ENCODE measurements around the gene C7.
"Not testable (repeated sequence)": the region's sequence is repeated elsewhere in the genome, so short reads cannot be mapped to it uniquely, and the experiment has no call there.

The C7 gene

DNA sequence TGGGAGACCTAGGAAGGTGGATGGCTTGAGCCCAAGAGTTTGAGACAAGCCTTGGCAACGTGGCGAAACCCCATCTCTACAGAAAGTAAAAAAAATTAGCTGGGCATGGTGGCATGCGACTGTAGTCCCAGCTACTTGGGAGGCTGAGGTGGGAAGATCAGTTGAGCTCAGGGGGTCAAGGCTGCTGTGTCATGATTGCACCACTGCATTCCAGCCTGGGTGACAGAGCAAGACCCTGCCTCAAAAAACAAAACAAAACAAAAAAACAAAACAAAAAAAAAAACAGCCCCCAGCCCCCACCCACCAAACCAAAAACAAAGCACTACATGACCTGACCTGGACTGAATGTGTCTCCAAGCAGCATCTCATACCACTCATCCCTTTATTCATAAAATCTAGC, 33.3 kb upstream of the C7 start:
- TF ChIP-seq, protein P1, sequence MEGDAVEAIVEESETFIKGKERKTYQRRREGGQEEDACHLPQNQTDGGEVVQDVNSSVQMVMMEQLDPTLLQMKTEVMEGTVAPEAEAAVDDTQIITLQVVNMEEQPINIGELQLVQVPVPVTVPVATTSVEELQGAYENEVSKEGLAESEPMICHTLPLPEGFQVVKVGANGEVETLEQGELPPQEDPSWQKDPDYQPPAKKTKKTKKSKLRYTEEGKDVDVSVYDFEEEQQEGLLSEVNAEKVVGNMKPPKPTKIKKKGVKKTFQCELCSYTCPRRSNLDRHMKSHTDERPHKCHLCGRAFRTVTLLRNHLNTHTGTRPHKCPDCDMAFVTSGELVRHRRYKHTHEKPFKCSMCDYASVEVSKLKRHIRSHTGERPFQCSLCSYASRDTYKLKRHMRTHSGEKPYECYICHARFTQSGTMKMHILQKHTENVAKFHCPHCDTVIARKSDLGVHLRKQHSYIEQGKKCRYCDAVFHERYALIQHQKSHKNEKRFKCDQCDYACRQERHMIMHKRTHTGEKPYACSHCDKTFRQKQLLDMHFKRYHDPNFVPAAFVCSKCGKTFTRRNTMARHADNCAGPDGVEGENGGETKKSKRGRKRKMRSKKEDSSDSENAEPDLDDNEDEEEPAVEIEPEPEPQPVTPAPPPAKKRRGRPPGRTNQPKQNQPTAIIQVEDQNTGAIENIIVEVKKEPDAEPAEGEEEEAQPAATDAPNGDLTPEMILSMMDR (IDR thresholded peaks at IDR 0.05; ENCODE audit: low read depth, low read length): no peak
- DNase-seq (ENCODE audit: low read depth in 2 of 2): no peak
- no peak overlapping the region for H3K4me3 ChIP-seq (replicated peaks in 1 of 2; ENCODE audit: low read depth in 2 of 2, low read length in 2 of 2)

DNA sequence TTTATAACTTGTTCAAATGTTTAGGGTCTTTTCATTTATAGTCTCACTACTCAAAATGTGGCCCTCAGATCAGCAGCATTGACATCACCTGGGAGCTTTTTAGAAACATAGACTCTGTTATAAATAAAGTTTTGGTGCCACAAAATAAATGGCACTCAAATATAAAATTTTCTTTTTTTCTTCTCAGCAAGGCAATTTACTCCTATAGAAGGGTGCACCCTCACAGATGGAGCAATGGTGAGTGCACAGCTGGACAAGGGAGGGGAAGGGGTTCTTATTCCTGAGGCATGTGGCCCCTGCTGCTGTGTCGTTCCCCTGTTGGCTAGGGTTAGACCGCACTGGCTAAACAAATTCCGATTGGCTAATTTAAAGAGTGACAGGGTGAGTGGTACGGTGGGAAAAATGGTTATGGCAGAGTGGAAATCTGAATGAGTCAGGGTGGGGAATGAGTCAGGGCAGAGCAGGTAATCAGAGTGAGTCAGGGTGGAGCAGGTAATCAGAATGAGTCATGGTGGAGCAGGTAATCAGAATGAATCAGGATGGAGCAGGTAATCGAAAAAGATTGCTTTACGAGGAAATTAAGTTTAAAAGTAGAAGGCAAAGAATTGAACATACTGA, 31.8 kb upstream of the C7 start:
- no peak overlapping the region for H3K4me3 ChIP-seq (replicated peaks in 1 of 2; ENCODE audit: low read depth in 2 of 2, low read length in 2 of 2)
- TF ChIP-seq, protein P1 (IDR thresholded peaks at IDR 0.05; ENCODE audit: low read depth, low read length): no peak
- no peak for DNase-seq (ENCODE audit: low read depth in 2 of 2)

DNA sequence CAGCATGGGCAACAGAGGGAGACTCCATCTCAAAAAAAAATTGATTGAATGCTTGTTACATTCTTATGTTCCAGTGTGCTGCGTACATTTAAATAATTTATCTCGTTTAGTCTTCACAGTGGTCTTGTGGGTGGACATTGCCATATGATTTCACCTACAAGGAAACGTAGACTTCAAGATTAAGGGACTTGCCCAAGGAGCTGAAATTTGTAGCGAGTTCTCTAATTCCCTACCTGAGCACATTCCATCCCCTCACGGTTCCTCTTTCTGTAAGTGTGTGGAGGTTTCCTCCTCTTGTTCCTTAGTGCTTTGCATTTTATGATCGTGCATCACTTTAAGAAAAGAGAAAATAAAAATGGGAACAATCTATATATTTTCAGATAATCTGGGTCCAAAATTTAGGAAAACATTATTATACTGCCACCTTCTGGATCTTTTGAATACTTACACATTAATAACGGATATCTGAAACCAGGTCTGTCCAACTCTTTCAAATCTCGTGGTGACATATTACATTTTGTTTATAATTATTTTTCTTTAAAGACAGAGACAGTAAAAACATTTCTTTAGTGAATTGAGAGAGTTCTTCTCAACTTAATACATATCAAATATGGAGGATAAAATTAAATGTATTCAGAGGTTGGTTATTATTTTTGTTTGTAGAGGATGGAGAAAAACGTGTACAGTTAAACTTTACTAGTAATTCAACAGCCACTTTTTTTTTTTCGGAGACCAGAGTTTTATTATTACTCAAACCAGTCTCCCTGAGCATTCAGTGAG, 29.9 kb upstream of the C7 start:
- peak; percentile 48 to 60 for DNase-seq (ENCODE audit: low read depth in 2 of 2)
- H3K4me3 ChIP-seq (replicated peaks in 1 of 2; ENCODE audit: low read depth in 2 of 2, low read length in 2 of 2): no peak overlapping the region
- TF ChIP-seq, protein P1 (IDR thresholded peaks at IDR 0.05; ENCODE audit: low read depth, low read length): peak; percentile 16

DNA sequence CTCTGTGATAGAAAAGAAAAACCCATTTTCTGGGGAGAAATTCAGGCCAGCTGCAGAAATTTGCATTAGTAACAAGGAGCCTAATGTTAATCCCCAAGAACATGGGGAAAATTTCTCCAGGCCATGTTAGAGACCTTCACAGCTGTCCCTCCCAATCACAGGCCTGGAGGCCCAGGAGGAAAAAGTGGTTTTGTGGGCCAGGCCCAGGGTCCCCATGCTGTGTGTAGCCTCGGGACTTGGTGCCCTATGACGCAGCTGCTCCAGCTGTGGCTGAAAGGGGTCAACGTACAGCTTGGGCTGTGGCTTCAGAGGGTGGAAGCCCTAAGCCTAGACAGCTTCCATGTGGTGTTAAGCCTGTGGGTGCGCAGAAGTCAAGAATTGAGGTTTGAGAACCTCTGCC, 27.0 kb upstream of the C7 start:
- TF ChIP-seq, protein P1 (IDR thresholded peaks at IDR 0.05; ENCODE audit: low read depth, low read length): no peak
- no peak overlapping the region for H3K4me3 ChIP-seq (replicated peaks in 1 of 2; ENCODE audit: low read depth in 2 of 2, low read length in 2 of 2)
- DNase-seq (ENCODE audit: low read depth in 2 of 2): no peak

DNA sequence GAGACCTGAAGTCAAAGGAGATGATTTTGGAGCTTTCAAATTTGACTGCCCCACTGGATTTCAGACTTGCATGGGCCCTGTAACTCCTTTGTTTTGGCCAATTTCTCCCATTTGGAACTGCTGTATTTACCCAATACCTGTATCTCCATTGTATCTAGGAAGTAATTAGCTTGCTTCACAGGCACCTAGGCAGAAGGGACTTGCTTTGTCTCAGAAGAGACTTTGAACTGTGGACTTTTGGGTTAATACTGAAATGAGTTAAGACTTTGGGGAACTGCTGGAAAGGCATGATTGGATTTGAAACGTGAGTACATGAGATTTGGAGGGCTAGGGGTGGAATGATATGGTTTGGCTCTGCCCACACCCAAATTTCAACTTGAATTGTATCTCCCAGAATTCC, 26.2 kb upstream of the C7 start:
- DNase-seq (ENCODE audit: low read depth in 2 of 2); H3K4me3 ChIP-seq (replicated peaks in 1 of 2; ENCODE audit: low read depth in 2 of 2, low read length in 2 of 2): not testable (repeated sequence)

DNA sequence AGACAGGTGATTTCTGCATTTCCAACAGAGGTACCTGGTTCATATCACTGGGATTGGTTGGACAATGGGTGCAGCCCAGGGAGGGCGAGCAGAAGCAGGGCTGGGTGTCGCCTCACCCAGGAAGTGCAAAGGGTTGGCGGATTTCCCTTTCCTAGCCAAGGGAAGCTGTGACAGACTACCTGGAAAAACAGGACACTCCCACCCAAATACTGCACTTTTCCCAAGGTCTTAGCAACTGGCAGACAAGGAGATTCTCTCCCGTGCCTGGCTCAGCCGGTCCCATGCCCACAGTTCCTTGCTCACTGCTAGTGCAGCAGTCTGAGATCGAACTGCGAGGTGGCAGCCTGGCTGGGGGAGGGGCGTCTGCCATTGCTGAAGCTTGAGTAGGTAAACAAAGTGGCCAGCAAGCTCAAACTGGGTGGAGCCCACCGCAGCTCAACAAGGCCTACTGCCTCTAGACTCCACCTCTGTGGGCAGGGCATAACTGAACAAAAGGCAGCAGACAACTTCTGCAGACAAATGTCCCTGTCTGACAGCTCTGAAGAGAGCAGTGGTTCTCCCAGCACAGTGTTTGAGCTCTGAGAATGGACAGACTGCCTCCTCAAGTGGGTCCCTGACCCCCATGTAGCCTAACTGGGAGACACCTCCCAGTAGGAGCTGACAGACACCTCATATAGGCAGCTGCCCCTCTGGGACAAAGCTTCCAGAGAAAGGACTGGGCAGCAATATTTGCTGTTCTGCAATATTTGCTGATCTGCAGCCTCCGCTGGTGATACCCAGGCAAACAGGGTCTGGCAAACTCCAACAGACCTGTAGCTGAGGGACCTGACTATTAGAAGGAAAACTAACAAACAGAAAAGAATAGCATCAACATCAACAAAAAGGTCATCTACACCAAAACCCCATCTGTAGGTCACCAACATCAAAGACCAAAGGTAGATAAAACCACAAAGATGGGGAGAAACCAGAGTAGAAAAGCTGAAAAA, 13.6 kb upstream of the C7 start:
- DNase-seq (ENCODE audit: low read depth in 2 of 2): not testable (repeated sequence)

DNA sequence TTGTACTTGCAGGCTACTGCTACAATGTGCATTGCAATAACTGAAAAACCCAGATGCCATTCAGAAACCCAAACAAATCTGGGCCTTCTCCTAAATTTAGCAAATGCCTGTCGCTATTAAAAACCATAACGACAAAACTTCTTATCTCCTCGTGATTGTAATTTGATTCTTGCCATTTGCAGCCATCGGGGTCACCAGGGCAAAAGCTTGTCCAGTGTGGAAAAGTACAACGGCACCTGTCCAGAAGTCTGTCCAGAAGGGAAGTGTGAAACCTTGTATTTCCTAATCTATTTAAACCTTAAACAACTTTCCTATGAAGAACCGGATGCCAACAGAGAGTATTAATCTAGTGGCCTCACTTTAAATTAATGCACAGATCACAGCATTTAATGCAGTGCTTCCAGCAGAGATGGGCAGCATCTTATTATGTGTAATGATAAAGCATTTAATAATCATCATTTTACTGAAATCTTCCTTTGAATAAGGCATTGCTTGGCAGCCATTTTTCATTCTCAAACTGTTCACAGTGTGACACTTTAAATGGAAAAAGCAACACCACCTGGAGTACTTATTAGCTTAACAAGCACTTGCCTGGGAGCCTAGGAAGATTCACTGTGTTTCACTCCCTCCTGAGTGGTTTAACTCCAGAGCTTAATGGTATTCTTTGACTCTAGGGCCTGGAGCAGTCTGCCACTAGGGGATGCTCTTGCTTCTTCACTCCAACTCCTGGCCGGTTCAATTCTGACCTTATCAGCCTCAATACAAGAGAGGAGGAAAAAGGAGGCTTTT, 4.9 kb upstream of the C7 start:
- TF ChIP-seq, protein P1 (IDR thresholded peaks at IDR 0.05; ENCODE audit: low read depth, low read length): peak; percentile 100
- H3K4me3 ChIP-seq (replicated peaks in 1 of 2; ENCODE audit: low read depth in 2 of 2, low read length in 2 of 2): no peak overlapping the region
- DNase-seq (ENCODE audit: low read depth in 2 of 2): peak; percentile 93 to 94

More for the DNA sequence above, 13.6 kb upstream of the C7 start:
- H3K4me3 ChIP-seq (replicated peaks in 1 of 2; ENCODE audit: low read depth in 2 of 2, low read length in 2 of 2): not testable (repeated sequence)
